Cerebellar nuclear complex (tissue), 1 donor: ENCODE results near the gene CMPK1.

ENCODE experiments used
- DNase-seq, 2 experiments: peaks; one replicate each; lab custom pipeline; 2025; lab: John Stamatoyannopoulos, UW

CMPK1 gene

GRCh38 chr1:47424336-47424982 lies 90.9 kb downstream of the CMPK1 start:
- DNase-seq: no peak
